NT2/D1 (cell line): ENCODE measurements around the gene STXBP6.

Experiments used
- DNase-seq: peaks from one replicate; pipeline ENCODE4 v3.0.0-alpha.2; 2011; ENCODE audit warnings: low read depth, low spot score
- H3K27me3 ChIP-seq: 2 replicates; pipeline ENCODE4 v1.6.0; 2011; ENCODE audit warnings: mild to moderate bottlenecking; ENCODE audit not compliant: insufficient read length, insufficient read depth
- H3K36me3 ChIP-seq: 2 replicates; pipeline ENCODE4 v1.6.1; 2011; ENCODE audit warnings: mild to moderate bottlenecking, low read length, mixed read lengths; ENCODE audit not compliant: insufficient read depth, insufficient read length
- H3K4me1 ChIP-seq: 2 replicates; pipeline ENCODE4 v1.5.1; 2011; ENCODE audit not compliant: insufficient read depth, insufficient read length
- H3K4me3 ChIP-seq: 2 replicates; pipeline ENCODE4 v1.5.1; 2011; ENCODE audit warnings: low read depth; ENCODE audit not compliant: insufficient read length
- H3K9ac ChIP-seq: 2 replicates; pipeline ENCODE4 v1.6.0; 2011; ENCODE audit warnings: low read depth; ENCODE audit not compliant: insufficient read length
- H3K9me3 ChIP-seq: 2 replicates; pipeline ENCODE4 v1.5.1; 2011; ENCODE audit warnings: mild to moderate bottlenecking, low read length; ENCODE audit not compliant: insufficient read depth
- SUZ12 ChIP-seq: IDR thresholded peaks from 2 replicates; pipeline ENCODE4 v1.6.1; 2011; ENCODE audit not compliant: insufficient read length, insufficient read depth; ENCODE audit errors: extremely low read depth
- YY1 ChIP-seq: IDR thresholded peaks from 2 replicates; pipeline ENCODE4 v1.6.1; 2011; ENCODE audit not compliant: insufficient read length, insufficient read depth
- ZNF274 ChIP-seq: IDR thresholded peaks from 2 replicates; pipeline ENCODE4 v1.6.1; 2011; ENCODE audit warnings: mild to moderate bottlenecking, low read depth, low read length

STXBP6 gene

DNA sequence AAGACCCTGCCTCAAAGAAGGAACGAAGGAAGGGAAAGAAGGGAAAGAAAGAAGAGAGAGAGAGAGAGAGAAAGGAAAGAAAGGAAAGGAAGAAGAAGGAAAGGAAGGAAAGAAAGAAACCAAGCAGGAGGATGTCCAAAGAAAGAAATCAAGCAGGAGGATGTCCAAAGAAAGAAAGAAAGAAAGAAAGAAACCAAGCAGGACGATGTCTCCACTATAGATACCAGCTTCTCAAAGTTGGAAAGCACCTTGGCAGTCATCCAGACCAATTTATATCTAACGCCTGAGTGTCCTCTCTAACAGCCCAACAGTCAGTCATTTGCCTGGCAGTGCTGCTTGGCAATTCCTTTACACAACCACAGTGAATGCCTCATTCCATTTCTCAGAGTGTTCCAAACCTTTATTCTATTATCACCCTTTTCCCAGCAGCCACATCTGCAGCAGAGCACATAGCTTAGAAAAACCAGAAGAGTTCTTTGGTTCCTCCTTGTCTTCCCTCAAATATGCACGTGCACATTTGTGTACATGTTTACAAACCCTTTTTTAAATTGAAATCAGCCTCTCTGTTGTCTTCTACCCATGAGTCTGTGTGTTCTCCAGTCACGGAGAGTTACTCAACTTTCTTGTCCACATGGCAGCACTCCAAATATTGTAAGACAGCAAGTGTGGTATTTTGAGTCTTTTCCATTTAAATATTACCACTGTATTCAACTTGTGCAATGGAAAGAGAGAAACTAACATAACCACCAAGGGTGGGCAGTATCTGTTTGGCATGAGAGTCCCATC is 138.4 kb downstream of the STXBP6 start:
- no peak for TF ChIP-seq ZNF274
- no peak for TF ChIP-seq YY1
- no peak for TF ChIP-seq SUZ12
- no peaks in the 10 kb centered on the region for H3K36me3 ChIP-seq
- no peaks in the 10 kb centered on the region for H3K27me3 ChIP-seq
- no peak overlapping the region for H3K9ac ChIP-seq
- H3K9me3 ChIP-seq: no peaks in the 10 kb centered on the region
- no peak overlapping the region for H3K4me3 ChIP-seq
- DNase-seq: no peak
- H3K4me1 ChIP-seq: no peaks in the 10 kb centered on the region

DNA sequence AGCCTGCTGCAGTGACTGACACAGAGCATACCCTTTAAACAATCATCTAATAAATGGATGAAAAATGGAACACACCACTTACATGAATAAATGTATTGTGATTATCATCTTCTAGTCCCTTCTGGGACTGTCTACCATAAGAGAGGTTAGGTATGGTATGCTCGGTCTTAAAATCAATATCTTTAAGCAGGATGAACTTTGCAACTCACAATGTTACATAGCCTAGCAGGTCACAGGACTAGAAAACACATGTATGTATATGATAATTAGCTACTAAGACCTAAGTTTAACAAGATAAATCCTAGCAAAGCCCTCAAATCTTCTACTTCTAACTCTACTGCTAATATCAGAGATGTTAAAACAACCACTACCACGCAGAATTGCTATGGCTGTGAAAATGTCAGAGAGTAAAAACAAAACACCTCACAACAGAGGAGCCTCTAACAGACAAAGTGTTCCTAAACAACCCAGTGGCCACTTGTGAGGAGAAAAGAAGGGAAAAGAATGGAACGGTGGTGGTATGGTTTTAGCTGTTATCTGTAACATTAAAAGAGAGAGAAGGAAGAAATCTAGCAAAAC is 139.4 kb downstream of the STXBP6 start:
- no peak for DNase-seq
- Histone ChIP-seq H3K9me3 (no peaks in the 10 kb centered on the region), H3K4me3 (no peak overlapping the region), H3K36me3 (no peaks in the 10 kb centered on the region), H3K27me3 (no peaks in the 10 kb centered on the region), H3K9ac (no peak overlapping the region), H3K4me1 (no peaks in the 10 kb centered on the region)
- TF ChIP-seq SUZ12 (no peak), ZNF274 (no peak), YY1 (no peak)

DNA sequence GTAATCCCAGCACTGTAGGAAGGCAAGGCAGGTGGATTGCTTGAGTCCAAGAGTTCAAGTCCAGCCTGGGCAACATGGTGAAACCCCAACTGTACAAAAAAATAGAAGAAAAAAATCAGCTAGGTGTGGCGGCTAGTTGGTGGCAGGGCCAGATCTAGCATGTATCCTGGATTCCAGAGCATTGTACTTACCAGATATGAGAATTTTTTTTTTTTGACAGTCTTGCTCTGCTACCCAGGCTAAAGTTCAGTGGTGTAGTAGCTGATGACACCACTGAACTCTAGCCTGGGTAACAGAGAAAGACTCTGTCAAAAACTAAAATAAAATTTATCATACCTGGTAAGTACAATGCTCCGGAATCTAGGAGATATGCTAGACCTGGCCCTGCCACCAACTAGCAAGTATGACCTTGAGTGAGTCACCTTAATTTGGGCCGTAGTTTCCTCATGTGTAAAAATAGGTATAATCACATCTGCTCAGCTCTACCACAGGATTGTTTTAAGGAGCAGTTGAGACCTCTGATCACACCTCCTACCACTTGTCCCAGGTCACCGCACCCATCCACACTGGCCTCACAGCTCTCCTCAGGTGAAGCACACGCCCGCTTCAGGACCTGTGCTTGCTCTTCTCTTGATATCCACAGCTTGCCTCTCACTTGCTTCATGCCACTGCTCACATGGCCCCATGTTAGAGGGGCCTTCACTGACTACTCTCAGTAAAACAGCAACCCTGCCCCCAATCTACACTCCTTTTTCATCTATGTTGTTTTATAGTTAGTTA is 140.2 kb downstream of the STXBP6 start:
- DNase-seq: no peak
- Histone ChIP-seq H3K9me3 (no peaks in the 10 kb centered on the region), H3K4me1 (no peaks in the 10 kb centered on the region), H3K4me3 (no peak overlapping the region), H3K9ac (no peak overlapping the region), H3K36me3 (no peaks in the 10 kb centered on the region), H3K27me3 (no peaks in the 10 kb centered on the region)
- no peak for TF ChIP-seq YY1
- no peak for TF ChIP-seq SUZ12
- no peak for TF ChIP-seq ZNF274

DNA sequence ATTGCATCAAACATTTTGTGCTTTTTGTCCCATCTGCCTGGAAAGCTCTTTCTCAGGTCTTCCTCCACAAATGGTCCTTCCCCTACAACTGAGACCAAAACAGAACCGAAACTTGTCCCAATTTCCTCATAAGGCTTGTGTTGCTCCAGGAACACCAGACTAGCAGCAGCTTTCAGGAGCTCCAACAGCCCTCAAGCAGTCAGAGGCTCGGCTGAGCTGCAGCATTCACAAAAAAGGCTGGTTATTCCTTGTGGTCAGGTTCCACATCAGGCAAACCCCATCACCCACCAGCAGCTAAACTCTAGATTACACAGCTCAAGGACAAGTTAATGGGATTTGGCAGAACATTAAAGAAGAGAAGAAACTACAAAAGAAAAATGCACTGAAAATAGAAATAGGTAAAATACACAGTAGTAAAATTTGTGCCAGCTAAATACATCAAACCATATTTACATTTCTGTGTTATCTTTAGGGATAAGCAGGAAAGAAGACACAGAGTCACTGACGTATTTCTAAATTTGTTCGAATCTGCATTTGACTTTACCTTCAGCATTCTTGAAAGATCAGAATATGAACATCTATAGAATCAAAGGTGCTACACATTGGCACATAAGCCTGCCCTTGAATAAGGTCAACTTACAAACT is 141.2 kb downstream of the STXBP6 start:
- H3K27me3 ChIP-seq: no peaks in the 10 kb centered on the region
- TF ChIP-seq ZNF274: no peak
- no peak for TF ChIP-seq YY1
- TF ChIP-seq SUZ12: no peak
- no peak for DNase-seq
- H3K9me3 ChIP-seq: no peaks in the 10 kb centered on the region
- H3K4me1 ChIP-seq: no peaks in the 10 kb centered on the region
- no peak overlapping the region for H3K4me3 ChIP-seq
- H3K9ac ChIP-seq: no peak overlapping the region
- no peaks in the 10 kb centered on the region for H3K36me3 ChIP-seq

DNA sequence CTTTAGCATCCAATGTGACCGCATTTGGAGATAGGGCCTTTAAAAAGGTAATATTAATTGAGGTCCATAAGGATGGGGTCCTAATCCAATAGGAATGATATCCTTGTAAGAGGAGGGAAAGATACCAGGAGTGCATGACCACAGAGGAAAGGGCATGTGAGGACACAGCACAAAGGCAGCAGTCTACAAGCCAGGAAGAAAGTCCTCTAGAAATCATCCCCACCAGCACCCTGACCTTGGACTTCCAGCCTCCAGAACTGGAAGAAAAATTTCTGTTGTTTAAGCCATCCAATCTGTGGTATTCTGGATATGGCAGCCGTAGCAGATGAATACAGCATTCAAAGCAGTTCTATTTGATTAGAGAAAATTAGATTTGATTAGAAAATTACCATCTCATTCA is 145.4 kb downstream of the STXBP6 start:
- Histone ChIP-seq H3K27me3 (no peaks in the 10 kb centered on the region), H3K9me3 (no peaks in the 10 kb centered on the region), H3K4me3 (no peak overlapping the region), H3K36me3 (no peaks in the 10 kb centered on the region), H3K4me1 (no peaks in the 10 kb centered on the region), H3K9ac (no peak overlapping the region)
- DNase-seq: no peak
- no peak for TF ChIP-seq ZNF274
- TF ChIP-seq SUZ12: no peak
- no peak for TF ChIP-seq YY1

DNA sequence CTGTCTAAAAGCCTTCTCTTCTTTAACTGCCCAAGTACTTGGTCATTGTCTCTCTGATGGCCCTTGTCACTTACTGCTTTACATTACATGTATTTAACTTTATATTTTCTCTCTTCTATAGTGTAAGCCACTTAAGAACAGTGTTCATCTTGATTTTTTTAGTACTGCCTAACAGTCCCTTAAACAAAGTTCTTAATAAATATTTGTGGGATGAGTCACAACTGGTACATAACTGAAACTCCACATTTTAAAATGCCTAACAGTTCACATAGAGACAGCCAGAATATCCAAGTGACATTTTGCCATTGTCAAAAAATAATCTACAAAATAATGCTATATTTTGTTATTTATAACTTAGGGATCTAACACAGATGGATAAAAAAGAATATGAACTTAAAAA is 146.6 kb downstream of the STXBP6 start:
- no peak for DNase-seq
- no peak overlapping the region for H3K4me3 ChIP-seq
- no peaks in the 10 kb centered on the region for H3K27me3 ChIP-seq
- no peak for TF ChIP-seq YY1
- no peaks in the 10 kb centered on the region for H3K36me3 ChIP-seq
- no peaks in the 10 kb centered on the region for H3K9me3 ChIP-seq
- no peaks in the 10 kb centered on the region for H3K4me1 ChIP-seq
- no peak overlapping the region for H3K9ac ChIP-seq

DNA sequence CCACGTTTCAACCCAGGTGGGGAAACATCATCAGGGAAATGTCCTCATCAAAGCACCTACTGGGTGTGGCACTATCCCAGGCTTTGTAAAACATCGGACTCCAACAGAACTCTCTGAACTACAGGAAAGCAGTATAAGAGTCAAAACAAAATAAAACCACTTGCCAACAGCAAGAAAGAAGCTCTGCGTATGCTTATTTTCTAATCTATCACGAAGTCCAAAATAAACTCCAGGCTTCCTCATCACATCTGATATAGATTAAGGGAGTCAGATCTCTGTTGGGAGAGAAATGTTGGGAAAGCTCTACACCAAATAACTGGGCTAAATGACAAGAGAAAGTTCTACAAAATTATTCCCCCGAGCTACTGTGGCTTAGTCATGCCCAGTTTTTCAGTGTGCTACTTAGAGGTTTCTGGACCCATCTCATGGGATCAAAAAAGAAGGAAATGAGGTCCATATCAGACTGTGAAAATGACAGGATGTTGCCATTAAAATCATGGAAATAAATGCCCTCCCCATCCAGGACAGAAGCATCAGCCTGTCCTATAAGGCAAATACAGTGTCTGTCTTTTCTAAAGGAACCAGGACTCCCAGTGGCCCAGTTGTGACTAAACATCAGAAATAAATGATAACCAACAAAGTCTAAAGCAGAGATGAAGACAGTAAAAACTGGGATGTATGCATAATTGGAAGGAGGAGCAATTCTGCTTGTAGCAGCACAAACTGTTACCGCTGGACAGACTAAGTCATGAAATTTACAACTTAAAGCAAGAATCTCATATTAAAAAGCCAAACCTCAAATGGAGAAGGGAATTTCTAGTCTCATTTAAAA is 149.5 kb downstream of the STXBP6 start:
- H3K9me3 ChIP-seq: no peaks in the 10 kb centered on the region
- H3K4me3 ChIP-seq: no peak overlapping the region
- H3K9ac ChIP-seq: no peak overlapping the region
- no peaks in the 10 kb centered on the region for H3K4me1 ChIP-seq
- no peaks in the 10 kb centered on the region for H3K27me3 ChIP-seq
- no peak for TF ChIP-seq SUZ12
- no peak for TF ChIP-seq ZNF274
- no peak for TF ChIP-seq YY1
- no peaks in the 10 kb centered on the region for H3K36me3 ChIP-seq
- no peak for DNase-seq
